OCI-LY1 (cell line): ENCODE data around the gene KRT10.

Experiments
- EZH2 ChIP-seq: fragments of 200-600 bp; sonication (generic), shearing (Covaris generic); IDR thresholded peaks from 2 replicates; pipeline ENCODE4 v1.8.0; 2017; ENCODE audit warnings: borderline replicate concordance, mixed run types, mild to moderate bottlenecking, antibody characterized with exemption, low read length, moderate library complexity, mixed read lengths
- TF ChIP-seq, protein P1 (sequence below): fragments of 200-600 bp; sonication (generic), shearing (Covaris generic); IDR thresholded peaks from 2 replicates; pipeline ENCODE4 v1.5.1; 2017; ENCODE audit warnings: mild to moderate bottlenecking, antibody characterized with exemption, low read length, moderate library complexity, mixed read lengths

DNA sequence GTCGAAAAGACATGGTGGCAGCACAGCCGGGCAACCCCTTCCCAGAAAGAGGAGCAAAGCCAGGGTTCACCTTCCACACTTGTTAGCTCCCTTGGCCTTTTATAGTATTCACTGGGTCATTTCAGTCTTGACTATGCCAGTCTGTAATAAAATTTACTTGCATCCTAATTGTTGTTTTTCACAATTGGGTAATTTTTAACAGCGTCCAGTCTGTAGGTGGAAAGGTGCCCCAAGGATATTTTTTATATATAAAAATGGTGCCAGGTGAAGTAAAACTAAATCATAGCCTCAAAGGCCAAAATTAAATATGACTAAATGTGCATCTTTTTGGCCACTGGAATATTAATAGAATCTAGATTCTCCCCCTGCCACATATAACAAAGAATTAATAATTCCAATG is 50.3 kb downstream of the KRT10 start, which contains the start of gene KRT26:
- TF ChIP-seq, protein P1, sequence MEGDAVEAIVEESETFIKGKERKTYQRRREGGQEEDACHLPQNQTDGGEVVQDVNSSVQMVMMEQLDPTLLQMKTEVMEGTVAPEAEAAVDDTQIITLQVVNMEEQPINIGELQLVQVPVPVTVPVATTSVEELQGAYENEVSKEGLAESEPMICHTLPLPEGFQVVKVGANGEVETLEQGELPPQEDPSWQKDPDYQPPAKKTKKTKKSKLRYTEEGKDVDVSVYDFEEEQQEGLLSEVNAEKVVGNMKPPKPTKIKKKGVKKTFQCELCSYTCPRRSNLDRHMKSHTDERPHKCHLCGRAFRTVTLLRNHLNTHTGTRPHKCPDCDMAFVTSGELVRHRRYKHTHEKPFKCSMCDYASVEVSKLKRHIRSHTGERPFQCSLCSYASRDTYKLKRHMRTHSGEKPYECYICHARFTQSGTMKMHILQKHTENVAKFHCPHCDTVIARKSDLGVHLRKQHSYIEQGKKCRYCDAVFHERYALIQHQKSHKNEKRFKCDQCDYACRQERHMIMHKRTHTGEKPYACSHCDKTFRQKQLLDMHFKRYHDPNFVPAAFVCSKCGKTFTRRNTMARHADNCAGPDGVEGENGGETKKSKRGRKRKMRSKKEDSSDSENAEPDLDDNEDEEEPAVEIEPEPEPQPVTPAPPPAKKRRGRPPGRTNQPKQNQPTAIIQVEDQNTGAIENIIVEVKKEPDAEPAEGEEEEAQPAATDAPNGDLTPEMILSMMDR = no peak
- no peak for TF ChIP-seq EZH2
